PC-9 (cell line): ENCODE data around the gene KAT6B. TPM values are rescaled to one million over a fixed set of nuclear protein-coding genes. Genes with fewer than 3 reads are reported as not detected.

ENCODE experiments used
- BruUV-seq: library from RNA; stranded (reverse); fragments of 400-500 nt; replicated peaks from 2 replicates; lab custom pipeline; 2021; lab: Mats Ljungman, UMichigan
- CTCF ChIA-PET: fragments of 300-600 bp; sonication (Branson Sonifier 250); formaldehyde crosslinking; loops from one replicate; lab custom pipeline; 2022; ENCODE audit warnings: antibody characterized with exemption; lab: Charles Lee
- POLR2A ChIA-PET: fragments of 300-600 bp; sonication (Branson Sonifier 250); formaldehyde crosslinking; loops from one replicate; lab custom pipeline; 2022; ENCODE audit warnings: antibody characterized with exemption; ENCODE audit not compliant: unreplicated experiment; lab: Charles Lee
- DNase-seq, 2 experiments: peaks; one replicate each; pipeline versions ENCODE4 v3.0.0 to v3.0.0-alpha.2; 2015 to 2022; ENCODE audit warnings: mixed read lengths in 1 of 2
- H2AFZ ChIP-seq: fragments of 200-600 bp; sonication (generic); 2 replicates; pipeline ENCODE4 v1.8.1; 2017; ENCODE audit warnings: antibody characterized with exemption
- H3F3A ChIP-seq: fragments of 200-600 bp; sonication (generic); 2 replicates; pipeline ENCODE4 v1.8.1; 2017; ENCODE audit warnings: antibody characterized with exemption, mild to moderate bottlenecking, low read depth; ENCODE audit not compliant: insufficient read depth
- H3K27ac ChIP-seq: fragments of 200-600 bp; sonication (generic); 2 replicates; pipeline ENCODE4 v1.6.1; 2016; ENCODE audit warnings: mixed run types
- H3K27me3 ChIP-seq: fragments of 200-600 bp; sonication (generic); 2 replicates; pipeline ENCODE4 v1.6.1; 2016; ENCODE audit warnings: low read depth, mixed run types; ENCODE audit not compliant: insufficient read depth
- H3K36me3 ChIP-seq: fragments of 200-600 bp; sonication (generic); 2 replicates; pipeline ENCODE4 v1.6.1; 2016; ENCODE audit warnings: low read depth, mixed run types
- H3K4me1 ChIP-seq: fragments of 200-600 bp; sonication (generic); replicated peaks from 2 replicates; pipeline ENCODE4 v1.6.1; 2016; ENCODE audit warnings: mixed run types; ENCODE audit not compliant: insufficient read depth
- H3K4me2 ChIP-seq: fragments of 200-600 bp; sonication (generic); 2 replicates; pipeline ENCODE4 v1.6.1; 2017; ENCODE audit warnings: mixed run types
- H3K4me3 ChIP-seq: fragments of 200-600 bp; sonication (generic); 2 replicates; pipeline ENCODE4 v1.6.1; 2016; ENCODE audit warnings: mixed run types
- H3K79me2 ChIP-seq: fragments of 200-600 bp; sonication (generic); 2 replicates; pipeline ENCODE4 v1.6.1; 2017; ENCODE audit warnings: low read depth, mixed run types
- H3K9me2 ChIP-seq: fragments of 200-600 bp; sonication (generic); 2 replicates; pipeline ENCODE4 v1.8.1; 2017; ENCODE audit warnings: mild to moderate bottlenecking; ENCODE audit not compliant: insufficient read depth
- H3K9me3 ChIP-seq: fragments of 200-600 bp; sonication (generic); 2 replicates; pipeline ENCODE4 v1.8.1; 2016; ENCODE audit warnings: low read depth; ENCODE audit not compliant: insufficient read depth
- H4K20me1 ChIP-seq: fragments of 200-600 bp; sonication (generic); 2 replicates; pipeline ENCODE4 v1.8.1; 2017; ENCODE audit not compliant: insufficient read depth
- EZH2 ChIP-seq: fragments of 200-600 bp; sonication (generic); IDR thresholded peaks from 2 replicates; pipeline ENCODE4 v1.8.0; 2017; ENCODE audit warnings: antibody characterized with exemption, low read depth
- intact Hi-C: fragments of 100-400 bp; cut with micrococcal nuclease; formaldehyde crosslinking; loops from one replicate; pipeline ENCODE4 v1.10.0; 2022; ENCODE audit not compliant: unreplicated experiment
- total RNA-seq: library from RNA; stranded (reverse); gene quantifications from 2 replicates; pipeline ENCODE4 v1.2.3, GENCODE V29; 2021
- TF ChIP-seq, protein P1 (sequence below): fragments of 200-600 bp; sonication (generic); conservative IDR thresholded peaks from 2 replicates; pipeline ENCODE4 v1.6.1; 2017; ENCODE audit warnings: mixed run types, antibody characterized with exemption, mild to moderate bottlenecking, moderate library complexity

KAT6B gene
- total RNA-seq, 1 experiment from 2014 or later, result 30.9 TPM

GRCh38 chr10:75081379-75081778 is 255.0 kb downstream of the KAT6B start:
- Histone ChIP-seq H4K20me1 (no peaks in the 10 kb centered on the region), H3K4me1 (no peaks in the 10 kb centered on the region), H3K9me3 (no peaks in the 10 kb centered on the region), H3K4me2 (no peak overlapping the region), H3K9me2 (no peaks in the 10 kb centered on the region), H3K79me2 (no peaks in the 10 kb centered on the region), H3K27me3 (no peaks in the 10 kb centered on the region), H3K27ac (no peak overlapping the region), H3F3A (no peaks in the 10 kb centered on the region), H2AFZ (no peak overlapping the region), H3K4me3 (no peak overlapping the region), H3K36me3 (no peaks in the 10 kb centered on the region)
- no TSS peak for BruUV-seq
- TF ChIP-seq, protein P1, sequence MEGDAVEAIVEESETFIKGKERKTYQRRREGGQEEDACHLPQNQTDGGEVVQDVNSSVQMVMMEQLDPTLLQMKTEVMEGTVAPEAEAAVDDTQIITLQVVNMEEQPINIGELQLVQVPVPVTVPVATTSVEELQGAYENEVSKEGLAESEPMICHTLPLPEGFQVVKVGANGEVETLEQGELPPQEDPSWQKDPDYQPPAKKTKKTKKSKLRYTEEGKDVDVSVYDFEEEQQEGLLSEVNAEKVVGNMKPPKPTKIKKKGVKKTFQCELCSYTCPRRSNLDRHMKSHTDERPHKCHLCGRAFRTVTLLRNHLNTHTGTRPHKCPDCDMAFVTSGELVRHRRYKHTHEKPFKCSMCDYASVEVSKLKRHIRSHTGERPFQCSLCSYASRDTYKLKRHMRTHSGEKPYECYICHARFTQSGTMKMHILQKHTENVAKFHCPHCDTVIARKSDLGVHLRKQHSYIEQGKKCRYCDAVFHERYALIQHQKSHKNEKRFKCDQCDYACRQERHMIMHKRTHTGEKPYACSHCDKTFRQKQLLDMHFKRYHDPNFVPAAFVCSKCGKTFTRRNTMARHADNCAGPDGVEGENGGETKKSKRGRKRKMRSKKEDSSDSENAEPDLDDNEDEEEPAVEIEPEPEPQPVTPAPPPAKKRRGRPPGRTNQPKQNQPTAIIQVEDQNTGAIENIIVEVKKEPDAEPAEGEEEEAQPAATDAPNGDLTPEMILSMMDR, result no peak
- no peak for TF ChIP-seq EZH2
- POLR2A ChIA-PET, result no interaction called here
- intact Hi-C loops, result no loop called here
- no peak for DNase-seq
- CTCF ChIA-PET, result no interaction called here
